K562 (cell line): Measurements from ENCODE around the gene HSPA14. TPM values are rescaled to one million over a fixed set of nuclear protein-coding genes. Genes with fewer than 3 reads are reported as not detected.

Experiments
- ATAC-seq: fragments of 200-7000 bp; cut with Tn5 transposase; 3 replicates; pipeline ENCODE4 v1.9.1; 2020; ENCODE audit warnings: moderate library complexity
- BruUV-seq: library from RNA; stranded (reverse); fragments of 400-500 nt; replicated peaks from 2 replicates; lab custom pipeline; 2021; lab: Mats Ljungman, UMichigan
- CTCF ChIA-PET: fragments of 300-600 bp; formaldehyde crosslinking; extraction: SDS; loops from one replicate; lab custom pipeline; 2021; ENCODE audit warnings: low intra/inter-chr PET ratio; lab: Yijun Ruan, JAX
- POLR2A ChIA-PET: fragments of 300-600, 350-650 bp; sonication (Branson Sonifier 250); formaldehyde crosslinking; extraction: SDS; loops from one replicate; lab custom pipeline; 2021; ENCODE audit warnings: antibody characterized with exemption, inconsistent platforms; lab: Yijun Ruan, JAX
- DNase-seq, 4 experiments: peaks; one replicate each; pipeline versions ENCODE4 v3.0.0 to v3.0.0-alpha.2; 2011 to 2018; ENCODE audit warnings: low spot score in 3 of 4, mixed read lengths in 3 of 4; ENCODE audit errors: extremely low read depth in 1 of 4
- FAIRE-seq: peaks from 2 replicates; lab custom pipeline; 2011; peaks lifted over from hg19 to GRCh38; lab: Jason Lieb, UNC
- H2AFZ ChIP-seq: 2 replicates; pipeline ENCODE4 v1.6.0; 2011; ENCODE audit warnings: low read depth, low read length, control low read depth, inconsistent platforms
- H3K27ac ChIP-seq: fragments of 200-600 bp; 3 replicates; pipeline ENCODE4 v1.8.0; 2011; ENCODE audit warnings: low read depth, mild to moderate bottlenecking, control low read depth, inconsistent platforms, low read length, moderate library complexity, mixed read lengths; ENCODE audit errors: extremely low read depth
- H3K27me3 ChIP-seq, 2 experiments: fragments of 300-600 bp in 1 of 2; 2 replicates in 1 of 2; 3 replicates in 1 of 2; pipeline versions ENCODE4 v1.6.0 to v1.8.0; 2011; ENCODE audit warnings: inconsistent platforms in 2 of 2, low read length in 2 of 2, mild to moderate bottlenecking in 1 of 2, mixed read lengths in 1 of 2, moderate library complexity in 1 of 2; ENCODE audit not compliant: control insufficient read depth in 2 of 2, insufficient read depth in 2 of 2
- H3K36me3 ChIP-seq: fragments of 300-600 bp; 3 replicates; pipeline ENCODE4 v1.8.0; 2011; ENCODE audit warnings: mild to moderate bottlenecking, low read length, inconsistent platforms; ENCODE audit not compliant: control insufficient read depth, insufficient read depth
- H3K4me1 ChIP-seq, 2 experiments: fragments of 200-600 bp in 1 of 2; replicated peaks in 1 of 2; 2 replicates in 1 of 2; 3 replicates in 1 of 2; pipeline versions ENCODE4 v1.5.1 to v1.8.0; 2011; ENCODE audit warnings: inconsistent platforms in 2 of 2, low read length in 2 of 2, mild to moderate bottlenecking in 1 of 2, mixed read lengths in 1 of 2, moderate library complexity in 1 of 2; ENCODE audit not compliant: control insufficient read depth in 2 of 2, insufficient read depth in 2 of 2
- H3K4me2 ChIP-seq: 2 replicates; pipeline ENCODE4 v1.6.1; 2011; ENCODE audit warnings: low read length, control low read depth, inconsistent platforms, mixed read lengths; ENCODE audit not compliant: insufficient read depth
- H3K4me3 ChIP-seq: fragments of 200-600 bp; sonication (generic), shearing (Covaris generic); 2 replicates; pipeline ENCODE4 v1.5.1; 2016; ENCODE audit warnings: control low read depth, inconsistent platforms
- H3K79me2 ChIP-seq: fragments of 200-600 bp; 3 replicates; pipeline ENCODE4 v1.8.0; 2011; ENCODE audit warnings: low read length, inconsistent platforms; ENCODE audit not compliant: control insufficient read depth, insufficient read depth
- H3K9ac ChIP-seq, 2 experiments: 2 replicates each; pipeline versions ENCODE4 v1.6.0 to v1.6.1; 2011; ENCODE audit warnings: low read depth in 2 of 2, low read length in 2 of 2, control low read depth in 1 of 2, inconsistent platforms in 1 of 2, mild to moderate bottlenecking in 1 of 2, mixed read lengths in 1 of 2; ENCODE audit not compliant: insufficient read depth in 1 of 2
- H3K9me1 ChIP-seq: one replicate; pipeline ENCODE4 v1.6.0; 2011; ENCODE audit warnings: inconsistent platforms, mild to moderate bottlenecking, low read length, moderate library complexity; ENCODE audit not compliant: control insufficient read depth, insufficient read depth
- H3K9me3 ChIP-seq: replicated peaks from 2 replicates; pipeline ENCODE4 v1.5.1; 2011; ENCODE audit warnings: low read depth, low read length, inconsistent platforms; ENCODE audit not compliant: control insufficient read depth, insufficient read depth
- H4K20me1 ChIP-seq: replicated peaks from 2 replicates; pipeline ENCODE4 v1.6.1; 2011; ENCODE audit warnings: low read length, inconsistent platforms, mixed read lengths; ENCODE audit not compliant: control insufficient read depth, insufficient read depth
- DEAF1 ChIP-seq: fragments of 450-650 bp; formaldehyde crosslinking; IDR thresholded peaks from 2 replicates; pipeline ENCODE4 v1.4.0; 2020; ENCODE audit warnings: mild to moderate bottlenecking, moderate library complexity
- PPARD ChIP-seq: fragments of 250-450 bp; sonication (Bioruptor Pico); IDR thresholded peaks from 2 replicates; pipeline ENCODE4 v1.8.0; 2022; ENCODE audit warnings: inconsistent platforms, mild to moderate bottlenecking, moderate library complexity
- RBM22 ChIP-seq: fragments of 200-400 bp; formaldehyde crosslinking; IDR thresholded peaks from 2 replicates; pipeline ENCODE4 v1.6.1; 2018; ENCODE audit warnings: low read length, low read depth; ENCODE audit not compliant: poor library complexity, severe bottlenecking
- SMAD3 ChIP-seq: fragments of 450-650 bp; formaldehyde crosslinking; conservative IDR thresholded peaks from 2 replicates; pipeline ENCODE4 v1.4.0; 2020; ENCODE audit warnings: mild to moderate bottlenecking
- ZBTB7A ChIP-seq: IDR thresholded peaks from 2 replicates; pipeline ENCODE4 v1.6.1; 2011; ENCODE audit warnings: low read depth, mild to moderate bottlenecking, low read length, moderate library complexity, borderline replicate concordance; ENCODE audit not compliant: control insufficient read depth
- ZNF398 ChIP-seq: fragments of 250-450 bp; sonication (Bioruptor Pico); IDR thresholded peaks from 2 replicates; pipeline ENCODE4 v1.8.0; 2021; ENCODE audit warnings: moderate library complexity, mild to moderate bottlenecking, inconsistent platforms
- ZNF586 ChIP-seq: fragments of 450-650 bp; formaldehyde crosslinking; conservative IDR thresholded peaks from 2 replicates; pipeline ENCODE4 v1.4.0; 2020; ENCODE audit warnings: mild to moderate bottlenecking, moderate library complexity
- ZNF609 ChIP-seq: sonication (generic); formaldehyde crosslinking; IDR thresholded peaks from 2 replicates; pipeline ENCODE4 v1.8.1; 2023; ENCODE audit warnings: missing genetic modification reagents, mild to moderate bottlenecking, borderline replicate concordance
- WGBS: fragments of 100-300 bp; shearing (Covaris generic); methylation state at CpG from one replicate; pipeline ENCODE4 v1.1.6; 2016; ENCODE audit warnings: low coverage, mixed read lengths; ENCODE audit not compliant: insufficient coverage; ENCODE audit errors: missing lambda C conversion rate; 5-methylcytosine and 5-hydroxymethylcytosine counted together
- in situ Hi-C: fragments of 300-500 bp; cut with MboI; formaldehyde crosslinking; loops from 4 replicates; pipeline ENCODE4 v1.15.0; 2018; ENCODE audit warnings: inconsistent platforms, mixed read lengths
- intact Hi-C: fragments of 100-400 bp; cut with micrococcal nuclease; formaldehyde crosslinking; loops from 2 replicates; pipeline ENCODE4 v1.14.2; 2022
- polyA plus RNA-seq, 8 experiments: library from polyadenylated mRNA; depleted of rRNA in 4 of 8; stranded (reverse) in 5 of 8; unstranded in 3 of 8; fragments of >200 nt; fragmentation: Nextera tagmentation in 2 of 8; fragmentation: Illumina TruSeq in 1 of 8; extraction: Ambion mirVana in 2 of 8; extraction: Trizol in 1 of 8; gene quantifications; 2 replicates each; pipeline versions ENCODE4 v1.2.1 to v1.2.3, GENCODE V29; 2011 to 2014; ENCODE audit warnings: inconsistent platforms in 1 of 8, missing spikeins in 1 of 8
- total RNA-seq, 7 experiments: library from RNA; depleted of rRNA in 6 of 7; stranded (reverse); fragments of >200 nt in 6 of 7; fragmentation: Illumina TruSeq in 2 of 7; extraction: Trizol in 2 of 7; gene quantifications; 2 replicates each; pipeline versions ENCODE4 v1.2.1 to v1.2.3, GENCODE V29; 2011 to 2021; ENCODE audit warnings: low replicate concordance in 1 of 7

Gene HSPA14
- total and polyA plus RNA-seq, 9 of the 15 experiments (the other 6 are each of a cell fraction or from before 2014, with no cell fraction given), result 41.9 to 75.0 (median 63.2) TPM

GRCh38 chr10:14878266-14879123 lies 40.4 kb downstream of the HSPA14 start, which contains the start of gene SUV39H2:
Gene SUV39H2, plus strand, starts transcription at chr10:14878866. Its CDS starts 23 bp downstream, at chr10:14878889.
- H3K4me3 ChIP-seq, result peak within 1 kb of the TSS; percentile 96
- no peaks in the 10 kb centered on the region for H3K9me1 ChIP-seq
- H3K4me2 ChIP-seq, result peak within 1 kb of the TSS; percentile 78
- intact Hi-C loops, result loop anchor here (5.0 kb wide), 1 partner anchor 41 kb away; the partner anchor contains the start of genes CDNF, HSPA14 and MSANTD7
- DNase-seq (peak; percentile 96 to 98 (median 96)), FAIRE-seq (peak; percentile 57), ATAC-seq (peak; percentile 90)
- peaks cover 68% of the 10 kb centered on the region for H3K79me2 ChIP-seq
- H3K9me3 ChIP-seq, result no peaks in the 10 kb centered on the region
- CTCF ChIA-PET, result interaction anchor here (0.6 kb wide), 2 partner anchors 39 to 76 kb away, joined by 3 read pairs; partner anchors contain the start of gene DCLRE1C
- peaks cover 13% of the 10 kb centered on the region; the same call in 1 of the 2 replicates for H4K20me1 ChIP-seq
- H3K9ac ChIP-seq, result peak within 1 kb of the TSS; percentile 78 to 100
- in situ Hi-C loops, result no loop called here
- H3K4me1 ChIP-seq, result peaks cover 12% of the 10 kb centered on the region in 2 experiments
- POLR2A ChIA-PET, result interaction anchor here (0.7 to 1.8 kb wide), 7 partner anchors 9 to 290 kb away, joined by 3 to 17 read pairs (median 4); partner anchors contain the start of genes CDNF, HSPA14, MSANTD7 and NMT2
- peak within 1 kb of the TSS; percentile 82 for H2AFZ ChIP-seq
- under 1% methylated on average over 32 of the region's 102 CpGs for WGBS
- no peaks in the 10 kb centered on the region for H3K27me3 ChIP-seq
- peak within 1 kb of the TSS; percentile 85 for H3K27ac ChIP-seq
- peaks cover 23% of the 10 kb centered on the region; the same call in 2 of the 3 replicates for H3K36me3 ChIP-seq
- BruUV-seq, result TSS peak; percentile 71
- TF ChIP-seq RBM22 (no peak), PPARD (CRISPR knock-in tag) (no peak), ZNF398 (CRISPR knock-in tag) (no peak), DEAF1 (CRISPR knock-in tag) (0 out of 2 replicates have a peak, but pooled peaks have one; percentile 2), ZBTB7A (no peak), ZNF609 (CRISPR knock-in tag) (no peak), SMAD3 (CRISPR knock-in tag) (no peak), ZNF586 (CRISPR knock-in tag) (no peak)
